Measurements from ENCODE around the gene ZFHX3. TPM values are rescaled to one million over a fixed set of nuclear protein-coding genes. Genes with fewer than 3 reads are reported as not detected.

The ZFHX3 gene
- total RNA-seq, 1 donor from 2014 or later = 8.3 TPM

- intact Hi-C loops (cut with DNase I) = no loop called here
- DNase-seq (no peak), ATAC-seq (ENCODE audit: poor library complexity) (no peak)
Observed at GRCh38 chr16:73028721-73029361, 19.1 kb downstream of the ZFHX3 start.

GRCh38 chr16:73028263-73028662 is 19.7 kb downstream of the ZFHX3 start:
- DNase-seq (no peak), ATAC-seq (ENCODE audit: poor library complexity) (no peak)
- intact Hi-C loops (cut with DNase I) = no loop called here

DNA sequence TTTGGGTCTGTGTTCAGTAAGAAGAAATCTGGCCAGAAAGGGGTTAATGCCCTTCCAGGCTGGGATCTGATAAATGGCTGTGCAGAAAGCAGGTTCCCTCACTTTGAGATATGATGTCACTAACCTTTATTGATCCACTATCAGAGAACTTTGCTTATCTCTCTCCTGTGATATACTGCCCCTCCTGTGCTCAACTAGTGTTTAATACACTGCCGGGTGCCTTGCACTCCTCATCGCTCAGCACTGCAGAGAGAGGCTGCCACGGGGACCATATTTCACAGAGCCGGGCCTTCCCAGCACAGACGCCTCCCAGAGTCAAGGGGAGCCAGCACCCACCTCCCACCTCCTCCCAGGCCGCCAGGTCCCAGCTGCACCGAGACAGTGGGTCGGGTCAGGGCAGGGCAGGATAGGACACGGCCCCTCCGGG is 20.2 kb downstream of the ZFHX3 start:
- DNase-seq (no peak), ATAC-seq (ENCODE audit: poor library complexity) (no peak)
- intact Hi-C loops (cut with DNase I) = no loop called here

DNA sequence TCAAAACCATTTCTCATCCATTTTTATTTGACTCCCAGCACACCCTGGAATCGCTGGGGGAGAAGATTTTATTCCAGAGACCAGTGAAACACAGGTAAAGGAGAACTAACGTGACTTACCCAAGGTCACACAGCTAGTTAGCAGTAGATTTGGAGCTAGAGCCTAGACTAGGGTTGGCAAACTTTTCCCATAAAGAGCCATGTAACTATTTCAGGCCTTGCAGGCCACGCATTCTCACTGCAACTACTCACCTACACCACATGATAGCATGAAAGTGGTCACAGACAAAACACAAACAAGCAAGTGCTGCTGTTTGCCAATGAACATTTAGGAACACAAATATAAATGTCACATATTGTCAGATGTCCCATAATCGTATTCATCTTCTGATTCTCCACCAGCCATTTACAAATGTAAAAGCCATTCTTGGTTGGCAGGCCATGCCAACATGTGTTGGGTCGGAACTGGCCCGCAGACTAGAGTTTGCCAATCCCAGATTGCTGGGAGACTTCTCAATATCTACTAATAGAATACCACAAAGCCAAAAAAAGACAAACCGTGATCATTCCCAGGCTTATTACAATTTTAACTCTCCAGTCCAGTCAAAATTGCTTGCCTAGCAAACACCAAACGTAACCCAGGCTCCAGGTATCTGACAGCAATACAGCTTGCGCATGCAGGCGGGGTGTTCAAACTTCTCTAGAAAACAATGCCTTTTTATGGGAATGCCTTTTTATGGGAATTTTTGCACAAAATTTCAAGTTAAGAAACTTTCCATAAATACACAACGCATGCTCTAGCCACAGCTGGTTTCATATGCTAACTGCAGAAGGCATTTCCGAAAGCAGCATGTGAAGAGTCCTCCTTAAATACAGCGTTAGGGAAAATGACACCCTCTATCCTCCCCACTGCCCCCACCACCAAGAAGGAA is 20.9 kb downstream of the ZFHX3 start:
- DNase-seq (no peak), ATAC-seq (ENCODE audit: poor library complexity) (no peak)
- intact Hi-C loops (cut with DNase I) = no loop called here

DNA sequence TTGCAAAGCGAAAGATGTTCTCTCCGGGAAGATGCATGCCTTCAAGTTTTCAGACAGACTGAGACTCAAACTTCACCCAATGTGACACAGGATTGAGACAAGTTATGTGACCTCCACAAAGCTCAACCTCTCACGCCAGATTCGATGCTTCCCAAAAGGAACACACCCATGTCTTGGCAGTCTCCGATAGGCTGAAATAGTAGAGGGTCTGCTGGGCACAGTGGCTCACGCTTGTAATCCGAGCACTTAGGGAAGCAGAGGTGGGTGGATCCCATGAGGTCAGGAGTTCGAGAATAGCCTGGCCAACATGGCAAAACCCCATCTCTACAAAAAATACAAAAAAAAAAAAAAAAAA is 22.1 kb downstream of the ZFHX3 start:
- ATAC-seq (ENCODE audit: poor library complexity) = peak; percentile 40
- intact Hi-C loops (cut with DNase I) = no loop called here
- no peak for DNase-seq

DNA sequence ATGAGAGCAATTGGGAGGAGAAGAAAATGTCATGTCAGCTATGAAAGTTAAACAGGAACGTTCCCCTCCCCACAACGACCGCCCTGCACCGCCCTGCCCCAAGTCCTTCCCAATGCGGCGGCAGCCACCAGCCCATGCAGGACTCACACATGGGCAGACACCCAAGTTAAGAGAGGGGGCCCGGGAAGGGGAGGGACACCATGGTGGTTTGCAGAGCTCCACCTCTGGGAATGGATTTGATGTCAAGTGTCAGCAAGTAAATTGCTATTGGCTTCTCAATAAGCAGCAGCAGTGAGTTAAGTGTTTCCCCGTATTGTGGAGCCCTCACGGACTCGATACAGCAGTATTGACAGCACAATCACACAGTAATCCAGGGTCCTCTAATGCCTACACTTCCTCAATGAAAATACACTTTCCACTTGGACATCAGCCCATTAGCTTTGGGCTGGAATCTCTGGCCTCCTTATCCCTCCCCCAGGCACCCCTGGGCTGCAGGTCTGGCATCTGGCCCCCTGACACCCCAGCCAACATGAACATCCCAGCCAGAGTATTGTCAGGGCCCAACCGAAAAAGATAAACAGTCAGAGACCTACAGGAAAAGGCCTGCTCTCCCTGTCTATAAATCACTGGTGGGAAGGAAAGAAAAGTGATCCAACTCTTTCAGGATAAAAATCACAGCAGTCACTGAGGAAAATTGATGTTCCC is 22.6 kb downstream of the ZFHX3 start:
- intact Hi-C loops (cut with DNase I) = no loop called here
- DNase-seq (no peak), ATAC-seq (ENCODE audit: poor library complexity) (peak; percentile 45)

DNA sequence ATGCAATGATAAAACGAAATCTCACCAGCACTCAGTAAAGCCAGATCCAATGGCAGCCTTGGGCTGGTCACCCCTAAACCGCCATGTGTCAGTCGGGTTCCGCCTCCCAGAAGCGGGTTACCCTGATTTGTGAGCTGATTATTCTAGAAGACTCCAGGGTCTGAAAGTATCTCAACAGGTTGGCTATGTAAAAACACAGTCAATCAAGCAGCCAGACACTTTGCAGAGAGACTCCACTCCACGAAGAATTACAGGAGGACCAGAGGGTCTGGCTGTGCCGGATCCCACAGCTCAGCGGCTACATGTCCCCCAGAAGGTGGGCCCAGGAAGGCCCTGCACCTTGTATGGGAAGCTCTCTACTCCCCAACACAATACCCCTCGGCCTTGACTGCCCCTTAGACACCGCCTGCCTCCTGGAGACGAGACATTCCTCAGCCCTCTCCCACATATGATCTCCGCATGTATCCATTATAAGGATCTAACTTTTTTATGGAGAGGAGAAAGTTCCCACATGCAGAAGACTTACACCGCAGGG is 23.3 kb downstream of the ZFHX3 start:
- intact Hi-C loops (cut with DNase I) = no loop called here
- DNase-seq (no peak), ATAC-seq (ENCODE audit: poor library complexity) (no peak)

DNA sequence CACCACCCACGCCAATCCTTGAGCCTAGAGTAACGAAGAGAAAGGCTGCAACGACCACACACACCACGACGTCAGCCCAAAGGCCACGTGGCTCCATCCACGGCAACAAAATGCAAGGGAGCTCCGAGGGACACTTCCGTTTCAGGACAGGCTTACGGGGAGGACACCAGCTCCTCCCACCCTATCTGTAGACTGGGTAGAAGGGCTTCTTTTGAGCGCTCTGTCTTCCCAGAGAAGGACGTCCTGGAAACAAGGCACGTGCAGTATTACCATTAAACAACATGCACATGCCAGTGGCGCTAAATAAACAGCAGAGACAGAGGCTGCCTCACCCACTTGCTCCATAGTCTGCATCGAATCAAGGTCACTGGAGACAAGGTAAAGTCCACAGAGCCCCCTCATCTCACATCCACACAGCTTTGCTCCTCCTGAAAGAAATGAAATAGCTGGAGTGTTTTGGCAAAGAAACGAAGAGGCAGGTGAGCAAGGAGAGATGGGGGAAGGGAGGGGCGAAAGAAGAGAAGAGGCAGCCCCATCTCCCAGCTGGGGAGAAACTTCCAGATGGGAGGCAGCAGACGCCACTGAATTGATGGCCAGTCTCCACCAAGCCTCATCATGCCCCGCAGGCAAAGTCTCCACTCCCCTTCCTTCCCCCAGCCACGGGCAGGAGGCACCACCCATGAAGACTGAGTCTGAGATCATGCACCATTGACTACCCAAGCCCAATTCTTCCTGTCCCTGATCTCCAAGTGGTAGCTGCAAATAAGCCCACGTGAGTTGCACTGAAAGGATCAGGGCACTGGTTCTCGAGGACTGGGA is 24.0 kb downstream of the ZFHX3 start:
- intact Hi-C loops (cut with DNase I) = no loop called here
- no peak for ATAC-seq (ENCODE audit: poor library complexity)
- DNase-seq = no peak

GRCh38 chr16:73023320-73023719 is 24.6 kb downstream of the ZFHX3 start:
- DNase-seq (no peak), ATAC-seq (ENCODE audit: poor library complexity) (no peak)
- intact Hi-C loops (cut with DNase I) = no loop called here

GRCh38 chr16:73022534-73022933 is 25.4 kb downstream of the ZFHX3 start:
- no peak for ATAC-seq (ENCODE audit: poor library complexity)
- no peak for DNase-seq
- intact Hi-C loops (cut with DNase I) = no loop called here

GRCh38 chr16:73021866-73022495 is 25.9 kb downstream of the ZFHX3 start:
- ATAC-seq (ENCODE audit: poor library complexity) (no peak), DNase-seq (no peak)
- intact Hi-C loops (cut with DNase I) = no loop called here

GRCh38 chr16:73020409-73020884 is 27.5 kb downstream of the ZFHX3 start:
- DNase-seq = peak; percentile 91
- ATAC-seq (ENCODE audit: poor library complexity) = peak; percentile 86
- intact Hi-C loops (cut with DNase I) = no loop called here

- intact Hi-C loops (cut with DNase I) = no loop called here
- DNase-seq = no peak
Observed at GRCh38 chr16:73019457-73020362, 28.2 kb downstream of the ZFHX3 start.

GRCh38 chr16:73018821-73019456 is 29.0 kb downstream of the ZFHX3 start:
- no peak for DNase-seq
- intact Hi-C loops (cut with DNase I) = no loop called here
- ATAC-seq (ENCODE audit: poor library complexity) = no peak

More at GRCh38 chr16:73019457-73020362, 28.2 kb downstream of the ZFHX3 start:
- peak; percentile 11 for ATAC-seq (ENCODE audit: poor library complexity)

DNA sequence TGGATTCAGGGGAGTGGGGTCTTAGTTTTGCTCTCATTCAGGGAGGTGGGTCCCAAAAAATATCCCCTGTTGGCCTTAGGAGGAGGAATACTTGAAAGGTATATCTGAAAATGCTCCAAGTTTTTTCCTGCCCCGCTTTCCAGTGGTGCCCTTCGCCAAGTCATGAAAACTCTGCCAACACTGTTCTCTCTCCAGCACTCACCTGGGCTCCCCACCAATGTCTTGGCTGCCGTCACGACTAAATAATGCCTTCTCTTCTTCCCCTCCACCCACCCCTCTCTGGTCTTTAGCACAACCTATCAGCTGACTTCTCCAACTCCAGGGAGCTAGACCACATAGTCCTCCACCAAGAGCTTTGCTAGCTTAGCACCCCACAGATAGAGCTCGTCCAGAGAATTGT is 30.6 kb downstream of the ZFHX3 start:
- DNase-seq (no peak), ATAC-seq (ENCODE audit: poor library complexity) (no peak)
- intact Hi-C loops (cut with DNase I) = no loop called here

DNA sequence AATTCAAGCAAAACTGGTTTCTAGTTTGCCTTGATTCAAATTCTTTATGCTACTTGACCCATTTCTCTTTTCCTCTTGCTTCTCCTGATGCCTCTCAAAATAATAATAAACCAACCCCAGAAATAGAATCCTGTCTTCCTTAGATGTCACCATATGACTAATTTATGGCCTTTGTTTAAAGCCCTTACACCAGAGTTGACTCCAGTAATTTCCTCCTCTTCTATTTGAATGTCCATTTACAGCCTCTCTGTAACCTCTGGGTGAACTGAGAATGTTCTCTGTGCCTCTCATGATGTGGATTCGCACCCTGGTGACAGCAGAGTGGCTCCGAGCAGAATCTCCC is 31.5 kb downstream of the ZFHX3 start:
- intact Hi-C loops (cut with DNase I) = no loop called here
- DNase-seq (no peak), ATAC-seq (ENCODE audit: poor library complexity) (no peak)

All from Right ventricle myocardium superior (tissue), 1 donor.